ENCODE results near the gene CCNA2.

CCNA2 gene

DNA sequence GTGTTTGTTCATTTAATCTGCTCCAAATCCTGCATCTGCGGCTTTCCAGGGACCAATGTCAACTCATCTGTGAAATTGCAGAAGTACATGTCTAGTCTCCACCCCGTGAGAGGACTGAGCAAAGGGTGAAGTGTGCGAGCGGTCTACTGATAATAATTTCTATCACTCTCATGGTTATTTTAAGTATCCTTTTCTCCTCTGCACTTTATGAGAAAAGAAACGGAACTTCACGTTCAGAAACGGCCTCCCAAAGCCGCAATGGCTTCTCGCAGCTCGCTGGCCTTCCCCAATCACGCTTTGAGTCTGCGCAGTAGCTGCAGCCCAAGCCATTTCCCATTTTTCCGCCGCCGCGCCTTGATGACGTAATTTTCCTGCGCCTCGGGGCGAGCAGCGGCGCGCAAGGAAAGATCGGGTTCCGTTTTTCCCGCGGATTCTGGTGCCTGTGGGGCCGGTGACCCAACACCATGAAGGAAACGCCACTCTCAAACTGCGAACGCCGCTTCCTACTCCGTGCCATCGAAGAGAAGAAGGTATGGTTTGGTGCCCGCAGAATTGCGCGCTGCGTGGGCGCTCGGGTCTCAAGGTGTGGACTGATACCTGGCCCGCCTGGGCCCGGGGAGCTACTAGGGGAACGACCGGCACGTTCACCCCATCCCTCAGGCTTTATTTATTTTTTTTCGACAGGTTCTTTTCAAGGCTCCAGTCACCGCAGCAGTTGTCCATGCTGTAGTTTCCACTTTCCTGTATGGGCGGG, 22.5 kb downstream of the CCNA2 start, which contains the start of gene EXOSC9:
EXOSC9 (plus strand) TSS at position 363 of the 754 bp plus-strand sequence; CDS start at position 465, 102 bp downstream.
- H3K4me1 ChIP-seq (ENCODE audit: insufficient read depth, low read length), result peaks cover 14% of the 10 kb centered on the region
- peak within 1 kb of the TSS; percentile 76 to 100 for H3K4me3 ChIP-seq (ENCODE audit: low read depth in 1 of 2, low read length in 2 of 2)
- H3K9ac ChIP-seq (ENCODE audit: low read length), result peak within 1 kb of the TSS; percentile 99
- peak within 1 kb of the TSS; percentile 96 for H3K27ac ChIP-seq (ENCODE audit: low read depth, low read length)
- H3K9me3 ChIP-seq (ENCODE audit: low read length), result no peaks in the 10 kb centered on the region
- no peaks in the 10 kb centered on the region for H3K27me3 ChIP-seq (ENCODE audit: control insufficient read depth in 1 of 2, insufficient read depth in 2 of 2, low read length in 2 of 2)
- peaks cover 28% of the 10 kb centered on the region for H3K36me3 ChIP-seq (ENCODE audit: insufficient read depth, low read length)

DNA sequence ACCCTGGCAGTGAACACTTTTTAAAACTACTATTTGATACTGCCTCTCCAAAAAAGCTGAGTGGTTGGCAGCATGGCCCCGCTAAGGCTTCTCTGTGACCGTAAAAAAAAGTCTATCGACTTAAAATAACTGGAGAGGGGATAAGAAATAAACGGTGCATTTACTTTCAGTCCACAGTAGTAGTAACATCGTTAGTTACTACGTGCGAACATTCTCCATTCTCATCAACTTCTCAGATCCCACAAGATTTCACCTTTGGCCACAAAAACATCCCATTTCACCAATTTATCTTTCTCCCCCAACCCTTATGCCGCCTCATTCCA, 23.1 kb downstream of the CCNA2 start:
- Histone ChIP-seq H3K27me3 (ENCODE audit: control insufficient read depth in 1 of 2, insufficient read depth in 2 of 2, low read length in 2 of 2) (no peaks in the 10 kb centered on the region), H3K4me3 (ENCODE audit: low read depth in 1 of 2, low read length in 2 of 2) (peak overlapping the region; percentile 76 to 100), H3K9ac (ENCODE audit: low read length) (peak overlapping the region; percentile 99), H3K9me3 (ENCODE audit: low read length) (no peaks in the 10 kb centered on the region), H3K4me1 (ENCODE audit: insufficient read depth, low read length) (peaks cover 14% of the 10 kb centered on the region), H3K27ac (ENCODE audit: low read depth, low read length) (peak overlapping the region; percentile 96), H3K36me3 (ENCODE audit: insufficient read depth, low read length) (peaks cover 25% of the 10 kb centered on the region)

DNA sequence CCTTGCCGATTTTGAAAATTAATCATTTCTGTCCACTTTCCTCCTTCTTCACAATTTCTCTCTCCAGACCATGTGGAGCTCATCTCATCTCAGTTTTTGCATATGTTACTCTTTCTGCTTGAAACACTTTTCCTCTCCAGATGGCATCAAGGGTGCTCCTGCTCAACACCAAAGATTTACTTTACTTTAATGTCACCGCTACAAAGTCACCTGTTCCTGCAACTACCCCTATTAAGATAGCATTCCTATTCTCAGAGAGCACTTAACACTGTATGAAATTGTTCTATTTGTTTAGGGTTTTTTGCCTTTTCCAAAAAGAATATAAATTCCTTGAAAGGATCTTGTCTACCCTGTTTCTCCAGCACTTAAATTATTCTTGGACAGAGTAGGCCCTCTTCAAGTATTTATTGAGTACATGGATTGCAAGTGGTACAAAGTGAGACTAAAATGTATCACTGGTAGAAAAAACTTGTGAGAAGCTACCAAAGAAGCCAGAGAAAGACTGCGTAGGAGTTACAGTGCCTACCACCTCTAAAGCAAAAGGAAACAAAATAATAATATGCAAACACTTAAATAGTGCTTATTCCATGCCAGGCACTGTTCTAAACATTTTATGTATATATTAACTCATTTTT, 23.7 kb downstream of the CCNA2 start:
- Histone ChIP-seq H3K36me3 (ENCODE audit: insufficient read depth, low read length) (peaks cover 20% of the 10 kb centered on the region), H3K27me3 (ENCODE audit: control insufficient read depth in 1 of 2, insufficient read depth in 2 of 2, low read length in 2 of 2) (no peaks in the 10 kb centered on the region), H3K4me1 (ENCODE audit: insufficient read depth, low read length) (peaks cover 14% of the 10 kb centered on the region), H3K9ac (ENCODE audit: low read length) (peak overlapping the region; percentile 99), H3K27ac (ENCODE audit: low read depth, low read length) (peak overlapping the region; percentile 96), H3K4me3 (ENCODE audit: low read depth in 1 of 2, low read length in 2 of 2) (peak overlapping the region; percentile 76 to 100), H3K9me3 (ENCODE audit: low read length) (no peaks in the 10 kb centered on the region)

DNA sequence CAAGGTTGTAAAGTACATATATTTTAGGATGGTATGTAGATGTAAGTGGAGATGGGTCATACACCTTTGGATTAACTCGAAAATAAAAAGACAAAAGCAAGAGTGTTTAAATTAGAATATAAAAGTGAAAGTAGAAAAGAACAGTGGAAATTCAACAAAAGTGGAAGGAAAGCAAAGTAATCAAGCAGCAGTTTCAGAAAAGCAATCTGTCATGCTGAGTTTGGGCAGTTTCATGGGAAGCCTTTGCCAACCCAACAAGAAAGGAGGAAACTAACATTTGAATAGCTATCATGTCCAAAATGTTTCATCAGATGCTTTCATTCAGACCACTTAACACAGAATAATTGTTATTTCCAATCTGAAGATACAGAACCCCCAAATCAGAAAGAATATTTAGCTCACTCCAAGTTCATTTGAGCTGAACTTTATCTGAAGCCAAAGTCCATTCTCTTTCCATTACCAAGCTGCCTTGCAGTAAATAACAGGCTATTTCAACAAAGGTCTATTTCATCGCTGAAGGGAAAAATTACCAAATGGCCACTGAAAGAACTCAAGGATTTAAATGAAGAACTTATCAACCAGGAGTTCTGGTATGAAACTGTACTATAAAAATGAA, 24.4 kb downstream of the CCNA2 start:
- Histone ChIP-seq H3K36me3 (ENCODE audit: insufficient read depth, low read length) (peaks cover 13% of the 10 kb centered on the region), H3K9me3 (ENCODE audit: low read length) (no peaks in the 10 kb centered on the region), H3K9ac (ENCODE audit: low read length) (no peak overlapping the region), H3K27ac (ENCODE audit: low read depth, low read length) (no peak overlapping the region), H3K4me3 (ENCODE audit: low read depth in 1 of 2, low read length in 2 of 2) (no peak overlapping the region), H3K27me3 (ENCODE audit: control insufficient read depth in 1 of 2, insufficient read depth in 2 of 2, low read length in 2 of 2) (no peaks in the 10 kb centered on the region), H3K4me1 (ENCODE audit: insufficient read depth, low read length) (peaks cover 14% of the 10 kb centered on the region)

DNA sequence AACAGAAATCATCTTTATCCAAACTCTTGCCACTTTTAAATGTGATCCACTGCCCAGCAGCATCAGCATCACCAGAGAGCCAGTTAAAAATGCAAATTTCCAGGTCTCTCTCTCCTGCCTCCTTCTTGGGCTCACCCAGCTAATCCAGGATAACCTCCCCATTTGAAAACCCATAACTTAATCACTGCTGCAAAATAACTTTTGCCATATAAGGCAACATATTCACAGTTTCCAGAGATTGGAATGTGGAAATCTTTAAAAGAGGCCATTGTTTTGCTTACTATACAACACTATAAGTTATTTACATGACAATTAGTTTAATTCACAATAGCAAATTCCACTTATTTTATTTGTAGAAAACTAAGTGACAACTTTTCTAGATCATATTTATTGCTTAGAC, 27.4 kb downstream of the CCNA2 start:
- Histone ChIP-seq H3K9me3 (ENCODE audit: low read length) (no peaks in the 10 kb centered on the region), H3K36me3 (ENCODE audit: insufficient read depth, low read length) (no peaks in the 10 kb centered on the region), H3K4me3 (ENCODE audit: low read depth in 1 of 2, low read length in 2 of 2) (no peak overlapping the region), H3K27me3 (ENCODE audit: control insufficient read depth in 1 of 2, insufficient read depth in 2 of 2, low read length in 2 of 2) (no peaks in the 10 kb centered on the region), H3K4me1 (ENCODE audit: insufficient read depth, low read length) (peaks cover 10% of the 10 kb centered on the region), H3K9ac (ENCODE audit: low read length) (no peak overlapping the region), H3K27ac (ENCODE audit: low read depth, low read length) (no peak overlapping the region)

DNA sequence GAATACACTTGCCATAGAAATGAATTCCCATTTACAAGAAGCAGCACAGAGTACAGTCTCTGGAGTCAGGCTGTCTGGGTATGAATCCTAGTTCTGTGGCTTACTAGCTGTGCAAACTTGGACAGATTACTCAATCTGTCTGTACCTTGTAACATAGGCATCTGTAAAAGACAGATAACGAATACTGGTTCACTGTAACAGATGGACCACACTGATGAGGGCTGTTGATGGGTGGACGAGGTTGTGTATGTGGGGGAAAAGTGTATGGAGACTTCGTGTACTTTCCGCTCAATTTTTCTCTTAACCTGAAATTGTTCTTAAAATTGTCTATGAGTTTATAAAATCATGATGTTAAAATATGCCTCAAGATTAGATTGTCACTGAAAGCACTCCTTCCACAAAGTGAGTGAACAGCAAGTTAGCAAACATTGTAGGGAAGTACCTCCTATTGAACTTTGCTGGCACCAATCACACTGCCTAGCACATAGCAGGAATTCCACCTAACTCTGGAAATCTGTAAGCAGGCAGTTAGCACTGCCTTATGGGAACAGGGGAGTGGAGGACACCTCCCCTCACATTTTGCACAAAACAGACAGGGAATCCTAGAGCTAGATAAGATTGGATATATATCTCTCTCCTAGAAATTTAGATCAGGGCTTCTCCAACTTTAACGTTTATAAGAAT, 29.0 kb downstream of the CCNA2 start:
- Histone ChIP-seq H3K4me1 (ENCODE audit: insufficient read depth, low read length) (no peaks in the 10 kb centered on the region), H3K4me3 (ENCODE audit: low read depth in 1 of 2, low read length in 2 of 2) (no peak overlapping the region), H3K9me3 (ENCODE audit: low read length) (no peaks in the 10 kb centered on the region), H3K27me3 (ENCODE audit: control insufficient read depth in 1 of 2, insufficient read depth in 2 of 2, low read length in 2 of 2) (no peaks in the 10 kb centered on the region), H3K27ac (ENCODE audit: low read depth, low read length) (no peak overlapping the region), H3K36me3 (ENCODE audit: insufficient read depth, low read length) (no peaks in the 10 kb centered on the region), H3K9ac (ENCODE audit: low read length) (no peak overlapping the region)

DNA sequence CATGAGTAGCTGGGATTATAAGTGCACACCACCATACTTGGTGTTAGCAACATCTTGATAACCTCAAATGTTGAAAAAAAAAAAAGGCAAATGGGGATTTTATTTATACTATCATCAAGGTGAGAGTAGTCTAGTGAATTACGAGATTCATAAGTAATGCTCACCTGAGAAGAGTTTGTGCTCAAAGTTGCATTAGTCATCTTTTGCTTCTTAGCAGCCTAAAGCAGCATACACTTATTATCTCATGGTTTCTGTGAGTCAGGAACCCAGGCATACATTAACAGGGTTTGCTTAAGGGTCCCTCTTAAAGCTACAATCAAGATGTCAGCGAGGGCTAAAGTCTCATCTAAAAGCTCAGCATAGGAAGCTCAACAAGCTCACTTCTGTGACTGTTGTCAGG, 30.7 kb downstream of the CCNA2 start:
- no peak overlapping the region for H3K9ac ChIP-seq (ENCODE audit: low read length)
- no peak overlapping the region for H3K27ac ChIP-seq (ENCODE audit: low read depth, low read length)
- H3K27me3 ChIP-seq (ENCODE audit: control insufficient read depth in 1 of 2, insufficient read depth in 2 of 2, low read length in 2 of 2), result no peaks in the 10 kb centered on the region
- H3K9me3 ChIP-seq (ENCODE audit: low read length), result no peaks in the 10 kb centered on the region
- H3K36me3 ChIP-seq (ENCODE audit: insufficient read depth, low read length), result no peaks in the 10 kb centered on the region
- H3K4me1 ChIP-seq (ENCODE audit: insufficient read depth, low read length), result no peaks in the 10 kb centered on the region
- H3K4me3 ChIP-seq (ENCODE audit: low read depth in 1 of 2, low read length in 2 of 2), result no peak overlapping the region

DNA sequence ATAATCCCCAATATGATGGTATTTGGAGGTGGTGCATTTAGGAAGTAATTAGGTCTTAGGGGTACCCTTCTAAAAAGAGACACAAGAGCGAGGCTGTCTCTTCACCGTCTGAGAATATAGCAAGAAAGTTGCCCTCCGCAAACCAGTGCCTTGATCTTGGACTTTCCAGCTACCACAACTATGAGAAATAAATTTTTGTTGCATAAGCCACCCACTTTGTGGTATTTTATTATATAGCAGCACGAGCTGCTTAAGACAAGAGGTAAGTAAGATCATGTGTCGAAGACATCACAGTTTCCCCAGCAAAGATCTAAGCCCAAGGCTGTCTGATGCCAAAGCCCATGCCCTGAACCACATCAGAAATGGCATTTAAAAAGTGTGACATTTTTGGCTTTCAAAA, 32.2 kb downstream of the CCNA2 start:
- no peak overlapping the region for H3K4me3 ChIP-seq (ENCODE audit: low read depth in 1 of 2, low read length in 2 of 2)
- no peaks in the 10 kb centered on the region for H3K9me3 ChIP-seq (ENCODE audit: low read length)
- no peaks in the 10 kb centered on the region for H3K27me3 ChIP-seq (ENCODE audit: control insufficient read depth in 1 of 2, insufficient read depth in 2 of 2, low read length in 2 of 2)
- no peak overlapping the region for H3K27ac ChIP-seq (ENCODE audit: low read depth, low read length)
- no peaks in the 10 kb centered on the region for H3K36me3 ChIP-seq (ENCODE audit: insufficient read depth, low read length)
- no peak overlapping the region for H3K9ac ChIP-seq (ENCODE audit: low read length)
- H3K4me1 ChIP-seq (ENCODE audit: insufficient read depth, low read length), result no peaks in the 10 kb centered on the region

DNA sequence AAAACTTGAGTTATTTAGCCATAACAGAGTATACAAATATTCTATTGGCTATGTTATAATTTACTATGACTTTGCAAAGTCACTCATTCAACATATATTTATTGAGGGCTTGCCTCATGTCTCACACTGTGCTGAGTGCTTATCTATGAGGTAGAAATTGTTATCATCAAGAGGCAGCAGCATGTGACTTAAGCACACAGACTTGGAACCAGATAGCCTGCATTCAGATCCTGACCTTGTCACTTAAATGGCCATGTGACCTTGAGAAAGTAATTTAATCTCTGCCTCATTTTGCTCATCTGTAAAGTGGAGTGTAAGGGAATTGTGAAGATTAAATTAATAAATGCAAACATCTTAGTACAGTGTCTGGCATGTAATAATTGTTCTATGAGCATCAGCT, 32.7 kb downstream of the CCNA2 start:
- H3K4me3 ChIP-seq (ENCODE audit: low read depth in 1 of 2, low read length in 2 of 2), result no peak overlapping the region
- H3K4me1 ChIP-seq (ENCODE audit: insufficient read depth, low read length), result no peaks in the 10 kb centered on the region
- H3K9me3 ChIP-seq (ENCODE audit: low read length), result no peaks in the 10 kb centered on the region
- H3K36me3 ChIP-seq (ENCODE audit: insufficient read depth, low read length), result no peaks in the 10 kb centered on the region
- H3K27ac ChIP-seq (ENCODE audit: low read depth, low read length), result no peak overlapping the region
- H3K27me3 ChIP-seq (ENCODE audit: control insufficient read depth in 1 of 2, insufficient read depth in 2 of 2, low read length in 2 of 2), result no peaks in the 10 kb centered on the region
- H3K9ac ChIP-seq (ENCODE audit: low read length), result no peak overlapping the region

DNA sequence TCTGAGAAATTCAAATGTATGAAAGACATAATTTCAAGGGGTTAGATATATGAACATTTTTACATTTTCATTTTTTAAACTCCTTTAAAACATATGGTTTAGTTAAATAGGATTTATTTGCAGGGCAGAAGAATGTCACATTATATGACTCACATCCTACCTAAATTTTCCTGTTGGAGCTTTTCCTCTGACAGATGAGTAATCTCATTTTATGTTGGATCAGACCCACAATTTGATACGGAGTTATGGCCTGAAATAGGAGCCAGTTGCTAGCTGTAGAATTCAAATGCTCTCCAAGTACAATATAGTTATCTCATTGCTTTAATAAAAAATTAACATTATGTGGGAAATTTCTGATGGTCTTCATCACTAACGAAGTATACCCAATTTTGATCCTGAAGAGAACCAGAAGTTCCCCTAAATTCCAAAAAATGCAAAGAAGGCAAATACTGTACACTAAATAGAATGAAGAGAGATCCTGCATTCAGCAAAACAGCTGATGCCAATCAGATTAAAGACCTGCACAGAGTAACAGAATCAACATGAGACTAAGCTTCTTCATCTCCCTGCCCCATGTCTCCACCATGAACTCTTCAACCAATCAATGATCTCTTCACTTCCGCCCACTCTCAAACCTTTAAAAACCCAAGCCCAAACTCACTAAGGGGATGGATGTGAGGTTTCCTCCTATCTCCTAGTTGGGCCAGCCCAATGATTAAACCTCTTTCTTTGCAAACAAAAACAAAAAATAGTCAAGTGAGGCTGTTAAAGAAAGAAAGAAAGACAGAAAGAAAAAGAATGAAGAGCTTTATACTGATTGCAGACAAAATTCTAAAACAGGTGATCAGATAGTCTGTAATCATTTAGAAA, 33.5 kb downstream of the CCNA2 start:
- no peak overlapping the region for H3K27ac ChIP-seq (ENCODE audit: low read depth, low read length)
- no peaks in the 10 kb centered on the region for H3K9me3 ChIP-seq (ENCODE audit: low read length)
- no peak overlapping the region for H3K9ac ChIP-seq (ENCODE audit: low read length)
- H3K36me3 ChIP-seq (ENCODE audit: insufficient read depth, low read length), result no peaks in the 10 kb centered on the region
- no peak overlapping the region for H3K4me3 ChIP-seq (ENCODE audit: low read depth in 1 of 2, low read length in 2 of 2)
- no peaks in the 10 kb centered on the region for H3K27me3 ChIP-seq (ENCODE audit: control insufficient read depth in 1 of 2, insufficient read depth in 2 of 2, low read length in 2 of 2)
- no peaks in the 10 kb centered on the region for H3K4me1 ChIP-seq (ENCODE audit: insufficient read depth, low read length)

DNA sequence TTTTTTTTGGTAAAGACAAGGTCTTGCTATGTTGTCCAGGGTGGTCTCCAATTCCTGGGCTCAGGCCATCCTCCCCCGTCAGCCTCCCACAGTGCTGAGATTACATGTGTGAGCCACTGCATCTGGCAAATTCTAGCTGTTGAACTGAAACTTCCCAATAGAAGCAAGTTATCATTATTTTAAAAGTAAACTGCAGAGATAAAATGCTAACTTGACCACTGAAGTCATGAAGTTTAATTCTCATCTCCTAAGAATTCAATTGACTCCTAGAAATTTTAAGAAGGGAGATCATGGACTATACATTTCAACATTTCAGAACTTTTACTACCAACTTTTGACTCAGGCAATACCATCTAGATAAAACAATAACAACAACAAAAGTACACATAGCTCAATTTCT, 34.2 kb downstream of the CCNA2 start:
- no peaks in the 10 kb centered on the region for H3K9me3 ChIP-seq (ENCODE audit: low read length)
- no peaks in the 10 kb centered on the region for H3K27me3 ChIP-seq (ENCODE audit: control insufficient read depth in 1 of 2, insufficient read depth in 2 of 2, low read length in 2 of 2)
- H3K4me1 ChIP-seq (ENCODE audit: insufficient read depth, low read length), result no peaks in the 10 kb centered on the region
- no peaks in the 10 kb centered on the region for H3K36me3 ChIP-seq (ENCODE audit: insufficient read depth, low read length)
- no peak overlapping the region for H3K27ac ChIP-seq (ENCODE audit: low read depth, low read length)
- H3K9ac ChIP-seq (ENCODE audit: low read length), result no peak overlapping the region
- no peak overlapping the region for H3K4me3 ChIP-seq (ENCODE audit: low read depth in 1 of 2, low read length in 2 of 2)
